ENCODE data around the gene ACMSD. TPM values are rescaled to one million over a fixed set of nuclear protein-coding genes. Genes with fewer than 3 reads are reported as not detected.

The ACMSD gene
- total and polyA plus RNA-seq, 2 of the 13 experiments (the other 11 are each of a cell fraction or from before 2014, with no cell fraction given) = not detected

- FAIRE-seq = no peak
- no peak for DNase-seq (ENCODE audit: low spot score)
- no peak overlapping the region for H3K27ac ChIP-seq (ENCODE audit: extremely low read length, insufficient read depth, low read length)
- no peak for TF ChIP-seq PREB (CRISPR knock-in tag; IDR thresholded peaks at IDR 0.05)
- no peak for TF ChIP-seq ZNF580 (CRISPR knock-in tag; IDR thresholded peaks at IDR 0.05; ENCODE audit: borderline replicate concordance, low read depth)
- TF ChIP-seq PAF1 (CRISPR knock-in tag; IDR thresholded peaks at IDR 0.05) = no peak
- TF ChIP-seq ZNF280B (CRISPR knock-in tag; IDR thresholded peaks at IDR 0.05; ENCODE audit: borderline replicate concordance) = no peak
- no peak for TF ChIP-seq ZNF614 (CRISPR knock-in tag; IDR thresholded peaks at IDR 0.05; ENCODE audit: borderline replicate concordance)
- no peak for TF ChIP-seq ZFP62 (CRISPR knock-in tag; IDR thresholded peaks at IDR 0.05)
- TF ChIP-seq ZNF878 (CRISPR knock-in tag; IDR thresholded peaks at IDR 0.05) = no peak
- TF ChIP-seq DPF2 (CRISPR knock-in tag; IDR thresholded peaks at IDR 0.05; ENCODE audit: borderline replicate concordance, low read depth) = no peak
- TF ChIP-seq RAD21 (CRISPR knock-in tag; IDR thresholded peaks at IDR 0.05) = no peak
- no peak for TF ChIP-seq ZNF317 (CRISPR knock-in tag; IDR thresholded peaks at IDR 0.05)
- TF ChIP-seq BRF2 (CRISPR knock-in tag; IDR thresholded peaks at IDR 0.05) = no peak
- TF ChIP-seq HDAC6 (IDR thresholded peaks at IDR 0.05; ENCODE audit: low read depth, low read length) = no peak
- TF ChIP-seq PTBP1 (IDR thresholded peaks at IDR 0.05; ENCODE audit: low read depth, low read length, poor library complexity, severe bottlenecking) = no peak
- TF ChIP-seq ZNF567 (CRISPR knock-in tag; IDR thresholded peaks at IDR 0.05; ENCODE audit: borderline replicate concordance) = no peak
- TF ChIP-seq E2F1 (CRISPR knock-in tag; IDR thresholded peaks at IDR 0.05) = no peak
- no peak for TF ChIP-seq TMF1 (CRISPR knock-in tag; IDR thresholded peaks at IDR 0.05; ENCODE audit: low read depth)
- TF ChIP-seq ARNT2 (CRISPR knock-in tag; IDR thresholded peaks at IDR 0.05; ENCODE audit: low read depth) = no peak
- TF ChIP-seq ZNF501 (CRISPR knock-in tag; IDR thresholded peaks at IDR 0.05) = no peak
- H3K27me3 ChIP-seq (ENCODE audit: control insufficient read depth in 1 of 2, insufficient read depth in 2 of 2, low read length in 2 of 2) = no peaks in the 10 kb centered on the region
- no peak overlapping the region for H3K4me2 ChIP-seq (ENCODE audit: low read depth, low read length)
- no peaks in the 10 kb centered on the region for H3K36me3 ChIP-seq (replicated peaks in 1 of 2; ENCODE audit: control insufficient read depth in 1 of 2, insufficient read depth in 2 of 2, low read length in 2 of 2)
- no peaks in the 10 kb centered on the region for H4K20me1 ChIP-seq (ENCODE audit: insufficient read depth, low read length)
- no peak overlapping the region for H3K9ac ChIP-seq (ENCODE audit: insufficient read depth, low read depth, low read length)
- ChIA-PET POLR2A (no interaction called here), CTCF (ENCODE audit: low intra/inter-chr PET ratio, low total read pairs) (no interaction called here)
- in situ Hi-C loops (cut with HindIII; ENCODE audit: extremely low pct_ligation_motif_present, low pct_unique_long_range_greater_than_20kb) = no loop called here
- H3K4me1 ChIP-seq (ENCODE audit: insufficient read depth, low read length) = no peaks in the 10 kb centered on the region; the same call in 1 of the 2 replicates
- H3K79me2 ChIP-seq (ENCODE audit: insufficient read depth, low read length) = no peaks in the 10 kb centered on the region
- H2AFZ ChIP-seq (ENCODE audit: low read length) = no peak overlapping the region
- intact Hi-C loops (cut with micrococcal nuclease; ENCODE audit: unreplicated experiment) = loop anchor here (10.0 kb wide), 1 partner anchor 1000 kb away; no protein-coding TSS in a partner anchor
- H3K4me3 ChIP-seq (replicated peaks in 1 of 3; ENCODE audit: insufficient read depth in 1 of 3, low read depth in 2 of 3, low read length in 3 of 3) = no peak overlapping the region
- no peak for ATAC-seq
- no TSS peak for BruUV-seq (replicated peaks)
- no peaks in the 10 kb centered on the region for H3K9me3 ChIP-seq (ENCODE audit: low read length)
Measured at GRCh38 chr2:134884435-134884834, 46.0 kb downstream of the ACMSD start.
